Measurements from ENCODE around the gene TMEM259. TPM values are rescaled to one million over a fixed set of nuclear protein-coding genes. Genes with fewer than 3 reads are reported as not detected.

The TMEM259 gene
- total and polyA plus RNA-seq, 2 donors from 2014 or later = 129 to 180 TPM

DNA sequence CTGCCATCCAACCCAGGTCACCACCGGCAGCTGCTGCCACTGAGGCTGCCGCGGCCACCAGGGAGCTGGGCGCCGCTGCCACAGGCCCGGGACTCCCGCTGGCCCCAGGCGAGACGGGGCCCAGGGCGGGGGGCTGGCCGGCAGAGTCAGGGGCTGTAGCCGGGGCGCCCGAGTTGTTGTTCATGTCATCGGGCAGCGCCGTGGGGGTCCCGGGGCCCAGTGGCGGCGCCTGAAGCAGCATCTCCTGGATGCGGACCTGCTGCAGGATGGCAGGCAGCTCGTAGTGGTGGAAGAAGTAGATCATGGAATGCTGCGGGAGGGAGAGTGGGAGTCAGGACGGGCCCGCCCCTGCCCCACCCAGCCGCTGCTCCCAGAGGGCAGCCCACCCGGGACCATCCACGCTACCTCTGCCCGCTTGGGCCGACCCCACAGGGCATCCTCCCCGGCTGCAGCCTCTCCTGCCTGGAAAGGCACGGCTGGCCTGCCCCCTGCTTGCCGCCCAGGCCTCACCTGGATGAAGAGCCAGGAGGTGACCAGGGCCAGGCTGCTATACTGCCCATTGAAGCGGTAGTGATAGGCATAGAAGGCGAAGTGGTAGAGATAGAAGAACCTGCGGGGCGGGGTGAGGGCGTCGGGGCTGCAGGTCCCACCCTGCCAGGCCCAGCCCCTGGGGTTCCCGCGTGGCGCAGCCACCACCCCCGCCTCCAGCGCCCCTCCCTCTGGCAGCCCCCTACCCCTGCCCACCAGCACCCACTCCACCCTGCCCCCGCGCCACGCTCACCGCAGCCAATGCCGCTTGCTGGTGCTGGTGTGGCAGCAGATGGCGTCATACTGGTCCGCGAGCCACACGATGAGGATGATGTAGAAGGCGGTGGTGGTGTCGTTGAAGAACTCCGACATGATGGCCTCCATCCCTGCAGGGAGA lies 10.1 kb downstream of the TMEM259 start:
- no peak overlapping the region for H3K9ac ChIP-seq (ENCODE audit: low read length in 3 of 3)
- H3K27me3 ChIP-seq (ENCODE audit: control insufficient read depth, insufficient read depth, low read length) = no peaks in the 10 kb centered on the region
- intact Hi-C loops (cut with DNase I) = no loop called here
- no peaks in the 10 kb centered on the region for H3K9me3 ChIP-seq (ENCODE audit: control insufficient read depth in 2 of 3, insufficient read depth in 1 of 3, low read length in 3 of 3)
- peaks cover 0 to 6% (median 0%) of the 10 kb centered on the region in 3 donors for H3K4me1 ChIP-seq (ENCODE audit: control insufficient read depth in 2 of 3, insufficient read depth in 2 of 3, low read depth in 1 of 3, low read length in 3 of 3)
- TF ChIP-seq, protein P1, sequence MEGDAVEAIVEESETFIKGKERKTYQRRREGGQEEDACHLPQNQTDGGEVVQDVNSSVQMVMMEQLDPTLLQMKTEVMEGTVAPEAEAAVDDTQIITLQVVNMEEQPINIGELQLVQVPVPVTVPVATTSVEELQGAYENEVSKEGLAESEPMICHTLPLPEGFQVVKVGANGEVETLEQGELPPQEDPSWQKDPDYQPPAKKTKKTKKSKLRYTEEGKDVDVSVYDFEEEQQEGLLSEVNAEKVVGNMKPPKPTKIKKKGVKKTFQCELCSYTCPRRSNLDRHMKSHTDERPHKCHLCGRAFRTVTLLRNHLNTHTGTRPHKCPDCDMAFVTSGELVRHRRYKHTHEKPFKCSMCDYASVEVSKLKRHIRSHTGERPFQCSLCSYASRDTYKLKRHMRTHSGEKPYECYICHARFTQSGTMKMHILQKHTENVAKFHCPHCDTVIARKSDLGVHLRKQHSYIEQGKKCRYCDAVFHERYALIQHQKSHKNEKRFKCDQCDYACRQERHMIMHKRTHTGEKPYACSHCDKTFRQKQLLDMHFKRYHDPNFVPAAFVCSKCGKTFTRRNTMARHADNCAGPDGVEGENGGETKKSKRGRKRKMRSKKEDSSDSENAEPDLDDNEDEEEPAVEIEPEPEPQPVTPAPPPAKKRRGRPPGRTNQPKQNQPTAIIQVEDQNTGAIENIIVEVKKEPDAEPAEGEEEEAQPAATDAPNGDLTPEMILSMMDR (IDR thresholded peaks at IDR 0.05; ENCODE audit: borderline replicate concordance, extremely low read depth, insufficient read depth) = no peak
- H3K4me3 ChIP-seq (ENCODE audit: low read length in 3 of 3) = no peak overlapping the region
- H3K36me3 ChIP-seq (ENCODE audit: control insufficient read depth in 2 of 3, insufficient read depth in 3 of 3, low read length in 3 of 3) = peaks cover 0 to 10% (median 0%) of the 10 kb centered on the region in 3 donors
- FAIRE-seq (no peak), DNase-seq (peak in 1 of 5 donors; percentile 74)
- no peak overlapping the region for H3K27ac ChIP-seq (ENCODE audit: low read depth in 2 of 2, low read length in 2 of 2)

DNA sequence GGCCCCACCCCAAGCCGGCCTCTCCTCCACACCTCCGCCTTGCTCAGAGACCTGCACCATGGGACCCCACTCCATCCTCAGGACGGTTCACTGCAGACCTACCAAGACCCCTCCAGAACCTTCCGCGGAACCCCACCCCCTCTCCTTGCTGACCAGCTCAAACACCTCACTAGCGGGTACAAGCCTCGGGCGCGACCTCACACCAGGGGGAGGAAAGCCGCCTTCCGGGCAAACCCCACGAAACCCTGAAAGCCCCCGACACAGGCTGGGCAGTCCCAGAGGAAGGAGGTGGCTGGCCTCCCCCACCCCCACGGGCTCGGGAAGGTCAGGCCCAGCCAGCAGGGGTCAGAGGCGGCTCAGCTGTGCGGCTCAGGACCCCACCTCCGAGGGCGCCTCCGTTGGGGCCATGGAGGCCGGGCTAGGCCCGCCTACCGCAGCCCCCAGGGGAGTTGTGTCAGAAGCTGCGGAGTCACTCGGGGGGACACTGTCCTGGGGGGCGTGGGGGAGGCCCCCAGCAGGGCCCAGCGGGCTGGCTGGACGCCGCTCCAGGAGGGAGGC lies 10.9 kb downstream of the TMEM259 start:
- Histone ChIP-seq H3K4me1 (ENCODE audit: control insufficient read depth in 2 of 3, insufficient read depth in 2 of 3, low read depth in 1 of 3, low read length in 3 of 3) (no peaks in the 10 kb centered on the region), H3K9ac (ENCODE audit: low read length in 3 of 3) (no peak overlapping the region), H3K27ac (ENCODE audit: low read depth in 2 of 2, low read length in 2 of 2) (no peak overlapping the region), H3K27me3 (ENCODE audit: control insufficient read depth, insufficient read depth, low read length) (no peaks in the 10 kb centered on the region), H3K9me3 (ENCODE audit: control insufficient read depth in 2 of 3, insufficient read depth in 1 of 3, low read length in 3 of 3) (no peaks in the 10 kb centered on the region), H3K4me3 (ENCODE audit: low read length in 3 of 3) (no peak overlapping the region), H3K36me3 (ENCODE audit: control insufficient read depth in 2 of 3, insufficient read depth in 3 of 3, low read length in 3 of 3) (peaks cover 0 to 10% (median 0%) of the 10 kb centered on the region in 3 donors)
- FAIRE-seq = no peak
- TF ChIP-seq, protein P1 (IDR thresholded peaks at IDR 0.05; ENCODE audit: borderline replicate concordance, extremely low read depth, insufficient read depth) = no peak
- peak in 2 of 5 donors; percentile 25 to 75 for DNase-seq
- intact Hi-C loops (cut with DNase I) = no loop called here

DNA sequence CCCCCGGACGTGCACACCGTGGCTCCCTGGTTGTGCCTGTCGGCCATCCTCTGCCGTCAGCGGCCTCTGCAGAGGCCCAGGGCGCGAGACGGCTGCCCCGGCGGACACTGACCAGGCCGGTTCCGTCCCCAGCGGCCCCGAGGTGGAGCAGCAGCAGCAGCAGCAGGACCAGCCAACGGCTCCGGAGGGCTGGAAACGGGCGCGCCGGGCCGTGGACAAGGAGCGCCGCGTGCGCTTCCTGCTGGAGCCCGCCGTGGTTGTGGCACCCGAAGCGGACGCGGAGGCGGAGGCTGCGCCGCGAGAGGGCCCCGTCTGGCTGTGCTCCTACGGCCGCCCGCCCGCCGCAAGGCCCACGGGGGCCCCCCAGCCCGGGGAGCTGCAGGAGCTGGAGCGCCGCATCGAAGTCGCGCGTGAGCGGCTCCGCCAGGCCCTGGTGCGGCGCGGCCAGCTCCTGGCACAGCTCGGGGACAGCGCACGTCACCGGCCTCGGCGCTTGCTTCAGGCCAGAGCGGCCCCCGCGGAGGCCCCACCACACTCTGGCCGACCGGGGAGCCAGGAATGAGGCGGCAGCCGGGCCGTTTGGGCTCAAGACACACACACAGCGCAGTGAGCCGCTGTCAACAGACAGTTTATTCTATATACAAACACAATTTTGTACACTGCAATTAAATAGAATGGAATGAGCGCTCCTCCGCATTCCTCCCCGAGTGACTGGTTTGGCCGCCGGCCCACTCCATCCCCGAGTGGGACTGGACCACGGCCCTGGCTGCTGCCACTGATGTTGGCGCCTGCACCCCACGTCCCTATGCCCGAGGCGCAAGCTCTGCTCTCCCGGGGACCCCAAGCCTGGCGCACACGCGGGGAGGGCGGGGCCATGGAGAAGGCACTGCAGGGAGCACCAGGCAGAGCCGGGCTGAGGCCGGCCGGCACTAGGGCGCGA lies 11.6 kb downstream of the TMEM259 start:
- Histone ChIP-seq H3K27ac (ENCODE audit: low read depth in 2 of 2, low read length in 2 of 2) (peak overlapping the region in 1 of 2 donors; percentile 28), H3K27me3 (ENCODE audit: control insufficient read depth, insufficient read depth, low read length) (no peaks in the 10 kb centered on the region), H3K9ac (ENCODE audit: low read length in 3 of 3) (no peak overlapping the region), H3K4me1 (ENCODE audit: control insufficient read depth in 2 of 3, insufficient read depth in 2 of 3, low read depth in 1 of 3, low read length in 3 of 3) (no peaks in the 10 kb centered on the region), H3K4me3 (ENCODE audit: low read length in 3 of 3) (no peak overlapping the region), H3K9me3 (ENCODE audit: control insufficient read depth in 2 of 3, insufficient read depth in 1 of 3, low read length in 3 of 3) (no peaks in the 10 kb centered on the region), H3K36me3 (ENCODE audit: control insufficient read depth in 2 of 3, insufficient read depth in 3 of 3, low read length in 3 of 3) (peaks cover 0 to 10% (median 0%) of the 10 kb centered on the region in 3 donors)
- TF ChIP-seq, protein P1 (IDR thresholded peaks at IDR 0.05; ENCODE audit: borderline replicate concordance, extremely low read depth, insufficient read depth) = no peak
- intact Hi-C loops (cut with DNase I) = no loop called here
- no peak for FAIRE-seq
- peak in 4 of 5 donors; percentile 33 to 84 (median 68) for DNase-seq

Measured in kidney (tissue), 14 donors.